ENCODE data around the gene ANKRD12.

ANKRD12 gene

GRCh38 chr18:9211955-9212354 lies 75.4 kb downstream of the ANKRD12 start:
- Histone ChIP-seq H3K36me3 (peaks cover 47% of the 10 kb centered on the region), H3K27ac (no peak overlapping the region), H3K4me3 (ENCODE audit: low read depth in 1 of 2, low read length in 1 of 2) (no peak overlapping the region), H3K4me1 (ENCODE audit: control insufficient read depth in 1 of 2, insufficient read depth in 1 of 2, low read depth in 1 of 2, low read length in 1 of 2) (peaks cover 19% of the 10 kb centered on the region in 2 experiments), H3K27me3 (no peaks in the 10 kb centered on the region), H3K9me3 (no peaks in the 10 kb centered on the region)
- no peak for TF ChIP-seq CTCF (IDR thresholded peaks at IDR 0.05)

GRCh38 chr18:9215221-9215933 lies 78.8 kb downstream of the ANKRD12 start:
- Histone ChIP-seq H3K27ac (peak overlapping the region; percentile 6), H3K27me3 (no peaks in the 10 kb centered on the region), H3K4me1 (ENCODE audit: control insufficient read depth in 1 of 2, insufficient read depth in 1 of 2, low read depth in 1 of 2, low read length in 1 of 2) (peaks cover 7 to 8% of the 10 kb centered on the region in 2 experiments), H3K9me3 (no peaks in the 10 kb centered on the region), H3K4me3 (ENCODE audit: low read depth in 1 of 2, low read length in 1 of 2) (no peak overlapping the region), H3K36me3 (peaks cover 60% of the 10 kb centered on the region)
- TF ChIP-seq CTCF (IDR thresholded peaks at IDR 0.05), result no peak

- H3K27me3 ChIP-seq, result no peaks in the 10 kb centered on the region
- H3K27ac ChIP-seq, result no peak overlapping the region
- H3K4me1 ChIP-seq (ENCODE audit: control insufficient read depth in 1 of 2, insufficient read depth in 1 of 2, low read depth in 1 of 2, low read length in 1 of 2), result peaks cover 18 to 19% of the 10 kb centered on the region in 2 experiments
- no peak for TF ChIP-seq CTCF (IDR thresholded peaks at IDR 0.05)
- no peaks in the 10 kb centered on the region for H3K9me3 ChIP-seq
- no peak overlapping the region for H3K4me3 ChIP-seq (ENCODE audit: low read depth in 1 of 2, low read length in 1 of 2)
- H3K36me3 ChIP-seq, result peaks cover 55% of the 10 kb centered on the region
Observed at GRCh38 chr18:9216459-9216858, 79.9 kb downstream of the ANKRD12 start.

GRCh38 chr18:9217743-9218451 lies 81.3 kb downstream of the ANKRD12 start:
- Histone ChIP-seq H3K9me3 (no peaks in the 10 kb centered on the region), H3K27ac (no peak overlapping the region), H3K4me1 (ENCODE audit: control insufficient read depth in 1 of 2, insufficient read depth in 1 of 2, low read depth in 1 of 2, low read length in 1 of 2) (peaks cover 25 to 27% of the 10 kb centered on the region in 2 experiments), H3K4me3 (ENCODE audit: low read depth in 1 of 2, low read length in 1 of 2) (no peak overlapping the region), H3K27me3 (no peaks in the 10 kb centered on the region), H3K36me3 (peaks cover 55% of the 10 kb centered on the region)
- TF ChIP-seq CTCF (IDR thresholded peaks at IDR 0.05), result no peak

- no peak overlapping the region for H3K4me3 ChIP-seq (ENCODE audit: low read depth in 1 of 2, low read length in 1 of 2)
- TF ChIP-seq CTCF (IDR thresholded peaks at IDR 0.05), result no peak
- no peaks in the 10 kb centered on the region for H3K9me3 ChIP-seq
- no peaks in the 10 kb centered on the region for H3K27me3 ChIP-seq
- H3K4me1 ChIP-seq (ENCODE audit: control insufficient read depth in 1 of 2, insufficient read depth in 1 of 2, low read depth in 1 of 2, low read length in 1 of 2), result peaks cover 20 to 22% of the 10 kb centered on the region in 2 experiments
- peaks cover 56% of the 10 kb centered on the region for H3K36me3 ChIP-seq
- peak overlapping the region; percentile 69 for H3K27ac ChIP-seq
Observed at GRCh38 chr18:9221040-9221439, 84.5 kb downstream of the ANKRD12 start.
